HepG2 (cell line): ENCODE data around the gene REEP2. TPM values are rescaled to one million over a fixed set of nuclear protein-coding genes. Genes with fewer than 3 reads are reported as not detected.

Experiments
- MTERF4 ChIP-seq: sonication (generic); formaldehyde crosslinking; IDR thresholded peaks from 2 replicates; pipeline ENCODE4 v1.8.0; 2023; ENCODE audit warnings: mild to moderate bottlenecking, missing genetic modification reagents
- RARG ChIP-seq: sonication (generic); formaldehyde crosslinking; IDR thresholded peaks from 2 replicates; pipeline ENCODE4 v1.4.0; 2020; ENCODE audit warnings: low read depth, mild to moderate bottlenecking, missing genetic modification reagents
- SALL1 ChIP-seq: sonication (generic); formaldehyde crosslinking; IDR thresholded peaks from 2 replicates; pipeline ENCODE4 v1.8.0; 2022; ENCODE audit warnings: mild to moderate bottlenecking, missing genetic modification reagents
- ZBTB40 ChIP-seq, 2 experiments: fragments of 450-650 bp in 1 of 2; sonication (generic) in 1 of 2; formaldehyde crosslinking in 1 of 2; IDR thresholded peaks; 2 replicates each; pipeline versions ENCODE4 v1.6.1 to v1.8.0; 2016 to 2022; ENCODE audit warnings: antibody characterized with exemption in 1 of 2, mild to moderate bottlenecking in 1 of 2, missing genetic modification reagents in 1 of 2
- ZMYM3 ChIP-seq: sonication (generic); formaldehyde crosslinking; IDR thresholded peaks from 2 replicates; pipeline ENCODE4 v1.5.1; 2020; ENCODE audit warnings: mild to moderate bottlenecking, missing genetic modification reagents
- ZNF343 ChIP-seq: sonication (generic); formaldehyde crosslinking; IDR thresholded peaks from 2 replicates; pipeline ENCODE4 v1.4.0; 2020; ENCODE audit warnings: mild to moderate bottlenecking, missing genetic modification reagents
- ZNF382 ChIP-seq: sonication (generic); formaldehyde crosslinking; IDR thresholded peaks from 2 replicates; pipeline ENCODE4 v1.5.0; 2020; ENCODE audit warnings: missing genetic modification reagents, mild to moderate bottlenecking, borderline replicate concordance
- ZNF616 ChIP-seq: sonication (generic); formaldehyde crosslinking; IDR thresholded peaks from 2 replicates; pipeline ENCODE4 v1.5.0; 2020; ENCODE audit warnings: low read depth, mild to moderate bottlenecking, missing genetic modification reagents
- polyA plus RNA-seq, 8 experiments: library from polyadenylated mRNA; depleted of rRNA in 3 of 8; stranded (reverse) in 7 of 8; unstranded in 1 of 8; fragments of >200 nt; fragmentation: Illumina TruSeq in 4 of 8; extraction: Trizol in 4 of 8; gene quantifications; 2 replicates each; pipeline versions ENCODE4 v1.2.1 to v1.2.3, GENCODE V29; 2011 to 2016; ENCODE audit warnings: low read depth in 4 of 8, missing spikeins in 1 of 8, mixed read lengths in 1 of 8; ENCODE audit not compliant: insufficient read depth in 1 of 8
- total RNA-seq, 5 experiments: library from RNA; depleted of rRNA; stranded (reverse); fragments of >200 nt; fragmentation: Illumina TruSeq; extraction: Trizol; gene quantifications; 2 replicates each; pipeline ENCODE4 v1.2.3, GENCODE V29; 2016; ENCODE audit warnings: low read depth in 1 of 5
- TF ChIP-seq, protein P1 (sequence below): sonication (generic); formaldehyde crosslinking; IDR thresholded peaks from 2 replicates; pipeline ENCODE4 v1.4.0; 2020; ENCODE audit warnings: mild to moderate bottlenecking, missing genetic modification reagents

Gene REEP2
- total and polyA plus RNA-seq, 2 of the 13 experiments (the other 11 are each of a cell fraction or from before 2014, with no cell fraction given), result 5.3 to 7.8 TPM

DNA sequence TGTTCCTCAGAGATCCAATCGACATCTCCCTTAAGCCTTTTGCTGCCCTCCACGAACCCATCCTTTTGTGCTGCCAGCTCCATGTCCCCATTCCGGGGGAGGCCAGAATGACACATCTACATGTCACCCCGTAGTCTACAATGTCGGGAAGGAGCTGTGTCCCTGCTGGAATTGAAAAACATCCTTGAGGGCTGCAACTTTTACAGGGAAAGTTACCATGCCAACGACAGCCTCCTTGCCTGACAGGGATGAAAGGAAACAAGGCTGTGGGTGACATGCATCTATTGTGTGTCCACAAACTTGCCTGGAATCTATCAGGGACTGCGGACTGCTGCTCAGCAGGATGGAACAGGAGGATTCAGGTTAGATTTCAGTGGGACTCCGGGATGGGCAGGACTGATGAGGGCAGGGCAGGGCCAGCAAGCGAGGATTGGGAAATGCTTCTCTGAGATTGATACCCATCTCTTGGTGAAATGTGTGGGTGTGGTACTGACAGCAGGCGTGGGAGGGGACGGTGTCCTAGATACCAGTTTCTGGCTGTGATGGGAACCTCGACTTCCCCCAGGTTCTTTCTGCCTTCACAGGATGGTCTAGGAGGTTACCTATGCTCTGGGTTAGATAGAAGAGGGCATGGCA is 51.9 kb downstream of the REEP2 start (continued):
- TF ChIP-seq ZBTB40 (IDR thresholded peaks at IDR 0.05) (no peak), ZBTB40 (CRISPR knock-in tag; IDR thresholded peaks at IDR 0.05) (0 out of 2 replicates have a peak, but pooled peaks have one; percentile 28), SALL1 (CRISPR knock-in tag) (0 out of 2 replicates have a peak, but pooled peaks have one; percentile 12), ZMYM3 (CRISPR knock-in tag) (no peak), ZNF616 (CRISPR knock-in tag) (no peak), MTERF4 (CRISPR knock-in tag) (no peak), ZNF382 (CRISPR knock-in tag) (no peak), ZNF343 (CRISPR knock-in tag) (no peak), RARG (CRISPR knock-in tag) (no peak)
- TF ChIP-seq, protein P1, sequence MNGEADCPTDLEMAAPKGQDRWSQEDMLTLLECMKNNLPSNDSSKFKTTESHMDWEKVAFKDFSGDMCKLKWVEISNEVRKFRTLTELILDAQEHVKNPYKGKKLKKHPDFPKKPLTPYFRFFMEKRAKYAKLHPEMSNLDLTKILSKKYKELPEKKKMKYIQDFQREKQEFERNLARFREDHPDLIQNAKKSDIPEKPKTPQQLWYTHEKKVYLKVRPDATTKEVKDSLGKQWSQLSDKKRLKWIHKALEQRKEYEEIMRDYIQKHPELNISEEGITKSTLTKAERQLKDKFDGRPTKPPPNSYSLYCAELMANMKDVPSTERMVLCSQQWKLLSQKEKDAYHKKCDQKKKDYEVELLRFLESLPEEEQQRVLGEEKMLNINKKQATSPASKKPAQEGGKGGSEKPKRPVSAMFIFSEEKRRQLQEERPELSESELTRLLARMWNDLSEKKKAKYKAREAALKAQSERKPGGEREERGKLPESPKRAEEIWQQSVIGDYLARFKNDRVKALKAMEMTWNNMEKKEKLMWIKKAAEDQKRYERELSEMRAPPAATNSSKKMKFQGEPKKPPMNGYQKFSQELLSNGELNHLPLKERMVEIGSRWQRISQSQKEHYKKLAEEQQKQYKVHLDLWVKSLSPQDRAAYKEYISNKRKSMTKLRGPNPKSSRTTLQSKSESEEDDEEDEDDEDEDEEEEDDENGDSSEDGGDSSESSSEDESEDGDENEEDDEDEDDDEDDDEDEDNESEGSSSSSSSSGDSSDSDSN (CRISPR knock-in tag), result no peak
